Activated T-helper 9 cell treated with anti-CD3 and anti-CD28 coated beads, Interleukin-2, amount 50 U/mL, for 16 hours (primary cell): ENCODE measurements around the gene APCS.

ENCODE experiments used
- DNase-seq: peaks from one replicate; pipeline ENCODE4 v3.0.0-alpha.2; 2020; ENCODE audit warnings: low read depth

APCS gene

GRCh38 chr1:159587461-159587951, at the start of gene APCS:
APCS (plus strand) TSS chr1:159587826; CDS start chr1:159587922, 96 bp downstream.
- DNase-seq = no peak

GRCh38 chr1:159548126-159548525, 39.5 kb upstream of the APCS start:
- DNase-seq = no peak

- DNase-seq = no peak
These were observed 33.4 kb upstream of the APCS start for GRCh38 chr1:159554261-159554660.

- DNase-seq = no peak
These were observed 32.9 kb upstream of the APCS start for GRCh38 chr1:159554696-159555095.

- DNase-seq = no peak
These were observed 30.7 kb upstream of the APCS start for GRCh38 chr1:159556931-159557369.

GRCh38 chr1:159560599-159560998, 27.0 kb upstream of the APCS start:
- no peak for DNase-seq

- no peak for DNase-seq
These were observed 26.1 kb upstream of the APCS start for GRCh38 chr1:159561497-159561896.

GRCh38 chr1:159562680-159563079, 24.9 kb upstream of the APCS start:
- no peak for DNase-seq

GRCh38 chr1:159577446-159577845, 10.2 kb upstream of the APCS start:
- no peak for DNase-seq

- DNase-seq = no peak
These were observed 7.3 kb upstream of the APCS start for GRCh38 chr1:159580340-159580739.

GRCh38 chr1:159581422-159581821, 6.2 kb upstream of the APCS start:
- no peak for DNase-seq

GRCh38 chr1:159584536-159584935, 3.1 kb upstream of the APCS start:
- DNase-seq = no peak

- DNase-seq = no peak
These were observed 4.4 kb downstream of the APCS start for GRCh38 chr1:159591981-159592380.

GRCh38 chr1:159594625-159595405, 7.2 kb downstream of the APCS start:
- DNase-seq = no peak

GRCh38 chr1:159598196-159598595, 10.6 kb downstream of the APCS start:
- DNase-seq = no peak

- DNase-seq = no peak
These were observed 13.3 kb downstream of the APCS start for GRCh38 chr1:159600894-159601293.

- no peak for DNase-seq
These were observed 14.9 kb downstream of the APCS start for GRCh38 chr1:159602501-159602999.

- no peak for DNase-seq
These were observed 24.7 kb downstream of the APCS start for GRCh38 chr1:159612211-159612885.

GRCh38 chr1:159632922-159633321, 45.3 kb downstream of the APCS start:
- no peak for DNase-seq
